GM21381 (cell line): ENCODE data around the gene GAB1.

ENCODE experiments used
- ATAC-seq: cut with Tn5 transposase; IDR thresholded peaks from one replicate; pipeline ENCODE4 v1.9.1; 2021; ENCODE audit warnings: mild to moderate bottlenecking, moderate library complexity; ENCODE audit not compliant: unreplicated experiment

The GAB1 gene

DNA sequence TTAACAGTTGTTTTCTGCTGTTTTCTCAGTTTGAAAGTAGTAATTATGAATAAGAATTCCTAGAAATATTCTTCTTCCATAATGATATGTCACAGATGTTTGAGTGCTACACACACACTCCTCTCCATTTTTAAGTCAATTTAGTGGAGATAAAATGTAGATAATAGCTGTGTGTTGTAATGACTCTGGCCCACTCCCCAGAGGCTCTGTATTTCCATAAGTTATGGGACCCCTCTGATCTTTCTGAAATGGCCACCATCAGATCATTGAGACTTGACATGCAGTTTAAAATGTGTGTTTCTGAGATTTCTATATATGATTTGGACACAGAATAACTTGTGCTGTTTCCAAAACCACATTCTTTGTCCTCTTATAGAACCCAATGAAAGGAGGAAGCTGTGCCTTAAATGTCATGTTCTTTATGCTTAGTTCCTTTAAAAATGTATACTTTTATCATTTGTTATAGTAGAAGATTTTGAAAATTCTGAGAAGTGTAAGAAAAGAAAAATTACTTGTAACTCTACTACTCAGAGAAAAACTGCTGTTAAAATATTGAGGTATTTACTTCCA, 46.4 kb downstream of the GAB1 start:
- no peak for ATAC-seq

DNA sequence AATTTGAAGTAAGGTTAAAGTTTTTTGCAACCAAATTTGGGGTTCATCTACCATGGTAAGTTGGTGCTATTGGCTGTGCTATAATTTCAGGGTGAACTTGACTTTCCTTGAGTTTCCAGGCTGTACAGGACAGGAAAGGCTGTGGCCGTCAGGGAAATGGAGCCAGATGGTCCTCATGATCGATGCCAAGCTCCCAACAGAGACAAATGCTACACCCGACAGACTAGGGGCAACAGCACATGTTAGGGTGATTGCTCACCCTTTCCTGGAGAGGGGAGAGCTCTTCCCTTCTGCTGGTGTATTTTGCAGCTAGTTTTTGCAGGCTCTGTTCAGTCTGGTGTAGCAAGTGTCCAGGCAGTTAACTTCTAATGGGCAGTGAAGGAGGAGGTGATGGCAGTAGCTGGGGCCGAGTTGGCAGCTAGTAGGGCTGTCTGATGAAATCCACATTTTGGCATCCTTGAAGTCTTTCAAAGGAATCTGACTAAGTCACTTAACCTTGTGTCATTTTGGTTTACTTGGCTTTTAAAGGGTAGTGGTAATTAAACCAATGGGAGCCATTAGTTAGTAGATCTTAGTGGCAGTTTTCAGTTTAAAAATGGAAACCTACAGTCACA, 47.8 kb downstream of the GAB1 start:
- no peak for ATAC-seq

GRCh38 chr4:143386812-143387211, 50.1 kb downstream of the GAB1 start:
- ATAC-seq, result no peak

- ATAC-seq, result no peak
Measured at GRCh38 chr4:143389579-143390195, 53.0 kb downstream of the GAB1 start.

DNA sequence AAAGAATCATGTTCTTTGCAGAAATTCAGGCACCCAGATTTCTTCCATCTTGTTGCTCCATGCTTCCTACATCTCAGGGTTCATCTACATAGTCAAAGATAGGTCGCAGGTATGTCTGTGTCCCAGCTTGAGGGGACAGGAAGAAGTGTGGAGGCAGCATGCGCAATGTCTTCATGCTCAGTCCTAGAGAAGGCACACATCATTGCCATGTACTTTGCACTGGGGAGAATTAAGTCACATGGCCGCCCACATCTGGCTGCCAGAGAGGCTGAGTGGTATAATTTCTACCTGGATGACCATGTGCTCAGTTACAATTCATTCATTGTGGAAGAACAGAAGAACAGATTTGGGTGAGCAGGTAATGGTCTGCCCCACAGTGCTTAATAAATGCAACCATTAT, 54.1 kb downstream of the GAB1 start:
- no peak for ATAC-seq

GRCh38 chr4:143391261-143391660, 54.6 kb downstream of the GAB1 start:
- no peak for ATAC-seq

DNA sequence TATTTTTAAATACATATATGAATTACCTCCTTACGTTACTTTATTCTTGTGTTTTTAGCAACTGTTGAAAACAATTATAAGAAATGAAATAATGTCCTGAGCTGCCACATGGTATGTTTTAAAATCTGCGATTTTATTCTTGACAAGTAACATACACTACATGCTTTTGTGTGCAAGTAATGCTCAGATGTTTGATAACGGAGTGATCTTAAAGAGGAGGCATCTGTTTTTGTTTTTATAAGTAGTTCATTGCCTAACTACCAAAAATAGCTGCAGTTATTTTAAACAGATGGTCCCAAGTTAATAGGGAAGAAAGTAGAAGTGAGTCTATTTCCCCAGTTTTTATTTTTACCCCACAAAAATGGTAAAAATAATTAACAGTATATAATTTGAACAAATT, 55.2 kb downstream of the GAB1 start:
- no peak for ATAC-seq

DNA sequence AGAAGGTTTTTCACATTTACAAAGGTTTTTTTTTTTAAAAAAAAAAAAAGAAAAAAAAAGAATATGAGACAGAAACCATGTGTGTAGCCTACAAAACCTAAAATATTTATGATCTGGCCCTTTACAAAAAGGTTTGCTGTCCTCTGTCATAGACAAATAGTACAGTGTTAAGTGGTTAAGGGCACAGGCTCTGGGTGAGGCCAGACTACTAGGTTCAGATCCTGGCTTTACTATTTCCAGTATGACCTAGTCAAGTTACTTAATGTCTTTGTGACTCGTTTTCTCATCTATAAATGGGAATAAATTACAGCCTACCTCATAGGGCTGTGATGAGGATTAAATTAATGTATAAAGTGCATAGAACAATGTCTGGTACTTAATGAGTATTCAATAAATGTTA, 56.5 kb downstream of the GAB1 start:
- no peak for ATAC-seq

DNA sequence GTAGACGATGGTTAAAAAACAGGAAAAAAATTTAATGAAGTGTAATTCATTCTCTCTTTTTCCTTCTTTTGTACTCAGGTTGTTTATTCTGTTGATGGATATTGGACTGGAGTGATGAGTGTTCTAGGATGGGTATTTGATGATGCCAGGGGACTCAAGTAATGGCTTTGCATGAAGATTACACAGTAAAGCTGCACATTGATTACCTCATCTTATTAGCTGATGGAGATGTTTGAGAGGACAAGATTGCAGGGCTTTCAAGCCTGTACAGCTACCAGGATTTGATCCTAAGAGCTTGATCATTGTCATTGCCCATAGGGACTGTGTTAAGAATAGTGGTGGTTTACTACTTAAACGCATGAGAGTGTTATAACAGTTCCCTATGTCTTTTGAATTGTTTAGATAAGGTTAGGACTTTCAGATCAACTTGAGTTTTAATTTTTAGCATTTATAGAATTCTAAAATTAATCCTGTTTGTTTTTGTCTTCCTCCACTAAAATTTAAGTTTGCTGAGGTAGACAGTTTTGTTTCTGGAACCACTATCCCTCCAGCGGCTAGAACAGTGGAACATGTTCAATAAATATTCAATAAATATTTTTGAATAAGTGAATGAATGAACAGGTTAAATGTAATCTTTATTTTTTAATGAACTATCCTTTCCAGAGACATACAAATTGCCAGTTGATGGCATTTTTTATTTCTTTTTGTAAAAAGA, 58.2 kb downstream of the GAB1 start:
- no peak for ATAC-seq

DNA sequence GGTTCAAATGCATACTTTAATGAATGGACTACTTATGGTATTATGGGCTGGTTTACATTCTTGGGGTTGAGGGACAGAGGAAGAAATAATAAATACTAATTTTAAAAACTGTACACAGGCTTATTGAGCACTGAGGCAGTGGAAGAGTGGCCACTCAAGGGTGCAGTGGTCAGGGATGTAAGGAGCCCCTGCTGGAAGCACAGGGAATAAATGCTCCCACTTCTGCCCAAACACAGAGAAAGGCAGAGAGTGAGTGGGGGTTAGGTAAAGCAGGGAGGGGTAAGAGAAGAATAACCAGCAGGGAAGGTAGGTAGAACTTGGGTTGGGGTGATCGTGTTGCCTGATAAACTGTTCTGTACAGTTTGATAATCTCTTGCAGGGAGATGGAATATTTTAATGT, 60.0 kb downstream of the GAB1 start:
- no peak for ATAC-seq

DNA sequence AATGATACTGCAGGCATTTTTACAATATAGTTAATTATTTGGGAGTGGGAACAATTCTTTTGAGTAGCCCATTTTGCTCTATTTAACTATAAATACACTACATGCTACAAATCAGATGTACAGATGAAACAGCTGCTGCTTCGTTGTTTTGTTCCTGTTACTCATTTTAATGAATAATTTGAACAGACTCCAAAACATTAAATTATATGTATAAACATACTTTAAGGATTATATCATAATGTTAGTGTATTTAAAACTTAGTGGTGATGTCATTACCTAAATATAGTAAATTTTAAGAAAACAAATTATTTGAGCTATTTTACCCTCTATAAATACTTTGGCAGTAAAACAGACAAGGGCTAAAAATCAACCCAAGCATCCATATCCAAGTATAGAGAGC, 60.7 kb downstream of the GAB1 start:
- ATAC-seq, result no peak

DNA sequence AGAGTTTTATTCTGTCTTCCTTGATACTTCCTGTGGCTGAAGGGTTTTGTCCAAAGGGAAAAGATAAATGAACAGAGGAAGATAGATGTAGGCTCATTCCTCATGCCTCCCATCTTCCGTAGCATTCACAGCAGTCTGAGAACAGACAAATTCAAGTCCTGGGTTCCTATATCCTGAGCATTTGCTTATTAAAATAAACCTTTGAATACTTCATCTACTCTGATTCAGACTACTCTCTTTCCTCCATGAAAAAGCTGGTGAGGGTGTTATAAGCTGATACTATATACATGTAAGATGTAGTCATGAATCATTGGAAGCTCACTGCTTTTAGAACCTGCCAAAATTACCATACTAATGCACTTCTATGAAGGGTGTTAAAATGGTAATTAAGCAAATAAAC, 61.2 kb downstream of the GAB1 start:
- ATAC-seq, result no peak

GRCh38 chr4:143399113-143399949, 62.7 kb downstream of the GAB1 start:
- peak; percentile 56 for ATAC-seq

DNA sequence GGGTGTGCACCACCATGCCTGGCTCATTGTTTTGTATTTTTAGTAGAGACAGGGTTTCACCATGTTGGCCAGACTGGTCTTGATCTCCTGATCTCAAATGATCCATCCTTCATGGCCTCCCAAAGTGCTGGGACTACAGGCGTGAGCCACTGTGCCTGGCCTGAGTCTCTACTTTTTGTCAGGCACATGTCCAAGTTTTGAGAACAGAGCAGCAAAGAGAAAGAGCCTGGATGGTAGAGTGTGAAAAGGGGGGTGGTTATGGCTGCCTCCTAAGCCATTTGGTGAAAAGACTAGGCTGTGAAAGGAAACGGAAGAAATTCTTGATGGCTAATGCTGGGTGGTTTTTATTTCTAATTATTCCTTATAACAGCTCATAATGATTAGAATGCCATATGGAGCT, 63.4 kb downstream of the GAB1 start:
- ATAC-seq, result no peak

DNA sequence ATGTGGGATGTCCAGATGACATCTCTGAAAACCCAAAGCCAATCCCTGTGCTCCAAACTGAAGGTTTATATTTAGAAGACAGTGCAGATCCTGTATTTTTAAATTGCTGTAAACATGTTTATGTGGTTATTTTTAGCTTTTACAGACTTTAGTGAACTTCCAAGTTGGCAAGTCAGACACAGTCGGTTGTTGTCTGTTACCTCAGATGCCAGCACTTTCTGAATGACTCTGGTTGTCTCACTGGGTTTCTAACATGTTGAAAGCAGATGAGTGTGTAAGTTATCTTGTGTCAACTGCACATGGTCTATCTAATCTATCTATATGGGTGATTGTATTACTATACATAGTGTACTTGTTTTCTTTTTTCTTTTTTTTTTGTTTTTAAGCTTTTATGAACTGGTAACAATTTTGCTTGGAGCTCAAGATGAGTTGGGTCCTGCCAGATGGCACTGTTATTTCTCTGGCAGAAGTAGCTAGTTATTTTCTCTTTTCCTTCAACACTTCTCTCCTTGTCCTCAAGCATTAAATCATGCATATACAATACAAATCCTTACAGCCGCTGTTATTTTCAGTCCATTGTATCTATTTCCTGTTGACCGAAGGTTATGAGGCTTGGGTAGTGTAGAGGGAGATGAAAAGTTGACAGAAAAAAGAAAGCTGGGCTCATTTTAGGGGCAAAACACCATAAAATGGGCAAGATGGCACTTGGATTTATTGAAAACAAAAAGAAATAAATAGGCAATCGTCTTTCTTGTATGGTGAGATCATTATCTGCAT, 66.3 kb downstream of the GAB1 start:
- ATAC-seq, result peak; percentile 40

DNA sequence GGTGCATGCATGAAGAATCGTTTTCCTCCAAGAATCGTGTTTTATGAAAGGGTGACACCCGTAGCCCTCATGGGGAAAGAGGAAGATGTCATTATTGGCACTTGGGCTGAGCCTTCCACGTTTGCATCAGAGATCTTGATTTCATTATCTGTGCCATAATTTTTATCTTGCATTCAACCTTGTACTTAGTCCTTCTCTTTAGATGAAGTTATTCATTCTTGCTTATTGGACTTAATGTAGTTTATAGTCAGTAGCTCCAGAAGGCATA, 66.8 kb downstream of the GAB1 start:
- ATAC-seq, result no peak

DNA sequence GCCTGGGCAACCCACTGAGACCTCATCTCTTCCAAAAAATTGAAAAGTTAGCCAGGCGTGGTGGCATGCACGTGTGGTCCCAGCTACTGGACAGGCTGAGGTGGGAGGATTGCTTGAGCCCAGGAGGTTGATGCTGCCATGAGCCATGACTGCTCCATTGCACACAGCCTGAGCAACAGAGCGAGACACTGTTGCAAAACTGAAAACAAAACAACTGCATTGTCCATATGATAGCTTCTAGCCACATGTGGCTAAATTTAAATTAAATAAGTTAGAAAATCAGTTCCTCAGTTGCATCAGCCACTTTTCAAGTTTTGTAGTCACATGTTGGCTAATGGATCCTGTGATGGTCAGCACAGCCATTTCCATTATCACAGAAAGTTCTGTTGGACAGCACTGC, 67.9 kb downstream of the GAB1 start:
- peak; percentile 87 for ATAC-seq

DNA sequence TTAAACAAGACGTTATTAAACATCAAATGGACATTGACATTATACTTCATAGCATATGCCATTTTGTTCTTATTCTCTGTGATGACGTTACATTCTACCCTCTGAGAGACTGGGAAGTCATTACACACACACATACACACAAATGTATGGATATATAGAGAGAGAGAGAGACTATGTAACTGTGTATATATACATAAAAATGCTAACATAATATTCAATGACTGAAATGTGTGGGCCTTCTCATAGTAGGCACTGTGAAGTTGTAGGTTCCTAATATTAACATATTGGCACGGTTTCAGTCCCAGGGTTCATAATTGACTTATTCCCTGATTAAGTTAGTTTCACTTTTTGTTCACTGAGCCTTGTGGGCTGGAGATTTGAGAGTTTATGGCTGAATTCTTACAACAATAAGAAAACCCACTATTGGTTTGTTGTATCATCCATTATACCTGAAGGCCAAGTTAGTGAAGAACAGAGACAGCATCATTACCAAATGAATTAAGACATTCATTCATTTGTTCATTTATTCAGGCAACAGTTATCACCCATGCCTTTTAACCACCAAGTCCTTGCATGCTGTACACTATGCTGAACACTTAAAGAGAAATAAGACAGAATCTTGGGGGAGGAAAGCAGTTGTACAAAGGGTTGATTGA, 68.5 kb downstream of the GAB1 start:
- no peak for ATAC-seq

- ATAC-seq, result no peak
Measured at GRCh38 chr4:143406523-143406922, 69.8 kb downstream of the GAB1 start.

DNA sequence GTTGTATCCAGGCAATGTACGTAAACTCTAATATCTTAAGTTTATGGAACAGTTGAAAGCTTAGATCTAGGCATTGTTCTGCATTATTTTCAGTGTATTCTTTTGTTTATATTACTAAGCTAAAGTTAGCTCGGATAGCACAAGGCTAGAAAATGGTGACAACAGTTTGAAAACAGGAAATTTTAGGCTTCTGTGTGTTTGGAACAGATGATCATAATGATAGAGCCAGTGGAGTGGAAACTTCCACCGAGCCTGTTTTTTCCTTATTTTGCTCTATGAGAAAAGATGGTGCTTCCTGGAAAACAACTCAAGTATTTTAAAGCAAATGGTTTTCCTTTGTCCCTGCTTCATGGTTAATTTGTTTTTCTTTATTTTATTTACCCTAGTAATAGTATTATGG, 70.8 kb downstream of the GAB1 start:
- ATAC-seq, result no peak
